ENCODE results near the gene SDR42E1. TPM values are rescaled to one million over a fixed set of nuclear protein-coding genes. Genes with fewer than 3 reads are reported as not detected.
"Not testable (repeated sequence)": the region's sequence is repeated elsewhere in the genome, so short reads cannot be mapped to it uniquely, and the experiment has no call there.

SDR42E1 gene
- polyA plus RNA-seq, 1 experiment, result 1.4 TPM

- Histone ChIP-seq H3K4me3 (ENCODE audit: low read depth, low read length) (no peak overlapping the region), H3K27me3 (ENCODE audit: control insufficient read depth, insufficient read depth, low read length) (no peaks in the 10 kb centered on the region), H3K9me3 (ENCODE audit: control insufficient read depth, insufficient read depth, low read length) (no peaks in the 10 kb centered on the region), H3K27ac (ENCODE audit: low read depth, low read length) (no peak overlapping the region)
- ChIA-PET POLR2A (no interaction called here), CTCF (no interaction called here)
- DNase-seq (ENCODE audit: low read depth, low spot score), result no peak
- TF ChIP-seq CTCF (IDR thresholded peaks at IDR 0.05; ENCODE audit: low read depth, low read length), result no peak
Observed at GRCh38 chr16:81992859-81993258, 18.4 kb downstream of the SDR42E1 start.

GRCh38 chr16:81987706-81988105 lies 23.6 kb downstream of the SDR42E1 start:
- H3K9me3 ChIP-seq (ENCODE audit: control insufficient read depth, insufficient read depth, low read length), result no peaks in the 10 kb centered on the region
- H3K4me3 ChIP-seq (ENCODE audit: low read depth, low read length), result no peak overlapping the region
- TF ChIP-seq CTCF (IDR thresholded peaks at IDR 0.05; ENCODE audit: low read depth, low read length), result no peak
- ChIA-PET POLR2A (no interaction called here), CTCF (no interaction called here)
- H3K27ac ChIP-seq (ENCODE audit: low read depth, low read length), result no peak overlapping the region
- H3K27me3 ChIP-seq (ENCODE audit: control insufficient read depth, insufficient read depth, low read length), result no peaks in the 10 kb centered on the region
- no peak for DNase-seq (ENCODE audit: low read depth, low spot score)

- no peak overlapping the region for H3K4me3 ChIP-seq (ENCODE audit: low read depth, low read length)
- H3K9me3 ChIP-seq (ENCODE audit: control insufficient read depth, insufficient read depth, low read length), result no peaks in the 10 kb centered on the region
- H3K27me3 ChIP-seq (ENCODE audit: control insufficient read depth, insufficient read depth, low read length), result no peaks in the 10 kb centered on the region
- POLR2A ChIA-PET, result no interaction called here
- DNase-seq (ENCODE audit: low read depth, low spot score), result no peak
- no peak for TF ChIP-seq CTCF (IDR thresholded peaks at IDR 0.05; ENCODE audit: low read depth, low read length)
- CTCF ChIA-PET, result no interaction called here
- H3K27ac ChIP-seq (ENCODE audit: low read depth, low read length), result no peak overlapping the region
Observed at GRCh38 chr16:81987121-81987520, 24.1 kb downstream of the SDR42E1 start.

GRCh38 chr16:81977335-81977942 lies 33.8 kb downstream of the SDR42E1 start:
- H3K9me3 ChIP-seq (ENCODE audit: control insufficient read depth, insufficient read depth, low read length); POLR2A ChIA-PET; CTCF ChIA-PET; H3K27ac ChIP-seq (ENCODE audit: low read depth, low read length); H3K27me3 ChIP-seq (ENCODE audit: control insufficient read depth, insufficient read depth, low read length); DNase-seq (ENCODE audit: low read depth, low spot score); H3K4me3 ChIP-seq (ENCODE audit: low read depth, low read length): not testable (repeated sequence)

- H3K9me3 ChIP-seq (ENCODE audit: control insufficient read depth, insufficient read depth, low read length), result peaks cover 4% of the 10 kb centered on the region
- POLR2A ChIA-PET, result no interaction called here
- H3K27ac ChIP-seq (ENCODE audit: low read depth, low read length), result no peak overlapping the region
- no peaks in the 10 kb centered on the region for H3K27me3 ChIP-seq (ENCODE audit: control insufficient read depth, insufficient read depth, low read length)
- DNase-seq (ENCODE audit: low read depth, low spot score), result no peak
- no peak overlapping the region for H3K4me3 ChIP-seq (ENCODE audit: low read depth, low read length)
- CTCF ChIA-PET, result no interaction called here
- TF ChIP-seq CTCF (IDR thresholded peaks at IDR 0.05; ENCODE audit: low read depth, low read length), result no peak
Observed at GRCh38 chr16:81975637-81976036, 35.6 kb downstream of the SDR42E1 start.

- ChIA-PET POLR2A (interaction anchor here (0.5 kb wide), 1 partner anchor 266 kb away, joined by 3 read pairs; no protein-coding TSS in a partner anchor), CTCF (no interaction called here)
- no peak overlapping the region for H3K27ac ChIP-seq (ENCODE audit: low read depth, low read length)
- no peak overlapping the region for H3K4me3 ChIP-seq (ENCODE audit: low read depth, low read length)
- DNase-seq (ENCODE audit: low read depth, low spot score), result no peak
- no peak for TF ChIP-seq CTCF (IDR thresholded peaks at IDR 0.05; ENCODE audit: low read depth, low read length)
- peaks cover 4% of the 10 kb centered on the region for H3K9me3 ChIP-seq (ENCODE audit: control insufficient read depth, insufficient read depth, low read length)
- no peaks in the 10 kb centered on the region for H3K27me3 ChIP-seq (ENCODE audit: control insufficient read depth, insufficient read depth, low read length)
Observed at GRCh38 chr16:81973737-81974136, 37.5 kb downstream of the SDR42E1 start.

Measured in AG04450 (cell line).